HG03575 (cell line): ENCODE measurements around the gene MTMR12.
"Not testable (repeated sequence)": the region's sequence is repeated elsewhere in the genome, so short reads cannot be mapped to it uniquely, and the experiment has no call there.

Source experiments
- ATAC-seq: cut with Tn5 transposase; IDR thresholded peaks from one replicate; pipeline ENCODE4 v1.9.1; 2021; ENCODE audit not compliant: unreplicated experiment, insufficient number of reproducible peaks, low FRiP score; ENCODE audit errors: extremely low read depth

MTMR12 gene

GRCh38 chr5:32303755-32304120, 9.0 kb downstream of the MTMR12 start:
- no peak for ATAC-seq

GRCh38 chr5:32302835-32303754, 9.6 kb downstream of the MTMR12 start:
- ATAC-seq: no peak

GRCh38 chr5:32301891-32302290, 10.8 kb downstream of the MTMR12 start:
- ATAC-seq: no peak

- no peak for ATAC-seq
Measured at GRCh38 chr5:32299059-32299677, 13.6 kb downstream of the MTMR12 start.

GRCh38 chr5:32298059-32298415, 14.7 kb downstream of the MTMR12 start:
- ATAC-seq: no peak

GRCh38 chr5:32297181-32298058, 15.3 kb downstream of the MTMR12 start:
- no peak for ATAC-seq

- ATAC-seq: not testable (repeated sequence)
Measured at GRCh38 chr5:32295966-32296772, 16.6 kb downstream of the MTMR12 start.

- no peak for ATAC-seq
Measured at GRCh38 chr5:32291591-32291990, 21.1 kb downstream of the MTMR12 start.

GRCh38 chr5:32290922-32291321, 21.8 kb downstream of the MTMR12 start:
- no peak for ATAC-seq

GRCh38 chr5:32290501-32290900, 22.2 kb downstream of the MTMR12 start:
- not testable (repeated sequence) for ATAC-seq

- ATAC-seq: not testable (repeated sequence)
Measured at GRCh38 chr5:32289986-32290385, 22.8 kb downstream of the MTMR12 start.

GRCh38 chr5:32288135-32288534, 24.6 kb downstream of the MTMR12 start:
- not testable (repeated sequence) for ATAC-seq

- ATAC-seq: not testable (repeated sequence)
Measured at GRCh38 chr5:32287525-32287924, 25.2 kb downstream of the MTMR12 start.

- ATAC-seq: no peak
Measured at GRCh38 chr5:32285510-32286138, 27.1 kb downstream of the MTMR12 start.

GRCh38 chr5:32283539-32284377, 29.0 kb downstream of the MTMR12 start:
- no peak for ATAC-seq

GRCh38 chr5:32283061-32283460, 29.7 kb downstream of the MTMR12 start:
- no peak for ATAC-seq

GRCh38 chr5:32282633-32283032, 30.1 kb downstream of the MTMR12 start:
- ATAC-seq: no peak
